Activated CD4-positive, alpha-beta T cell treated with anti-CD3 and anti-CD28 coated beads for 4 hours (primary cell): Measurements from ENCODE around the gene SLN.

Source experiments
- DNase-seq, 2 donors: peaks; one replicate each; pipeline ENCODE4 v3.0.0-alpha.2; 2020

SLN gene

DNA sequence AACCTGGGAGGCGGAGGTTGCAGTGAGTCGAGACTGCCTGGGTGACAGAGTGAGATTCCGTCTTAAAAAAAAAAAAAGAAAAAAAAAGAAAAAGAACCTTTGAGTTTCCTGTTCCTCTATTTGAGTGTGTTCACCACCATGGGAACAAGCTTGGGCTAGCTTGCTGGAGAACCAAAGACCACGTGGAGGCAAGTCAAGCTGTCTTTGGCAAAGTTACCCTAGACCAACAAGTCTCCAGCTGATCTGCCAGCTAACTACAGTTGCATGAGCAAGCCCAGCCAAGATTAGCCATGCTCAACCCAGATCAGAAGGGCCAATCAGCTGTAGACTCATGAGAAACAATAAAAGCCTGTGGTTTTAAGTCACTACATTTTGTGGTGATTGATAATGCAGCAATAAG, 29.7 kb downstream of the SLN start:
- DNase-seq: no peak

DNA sequence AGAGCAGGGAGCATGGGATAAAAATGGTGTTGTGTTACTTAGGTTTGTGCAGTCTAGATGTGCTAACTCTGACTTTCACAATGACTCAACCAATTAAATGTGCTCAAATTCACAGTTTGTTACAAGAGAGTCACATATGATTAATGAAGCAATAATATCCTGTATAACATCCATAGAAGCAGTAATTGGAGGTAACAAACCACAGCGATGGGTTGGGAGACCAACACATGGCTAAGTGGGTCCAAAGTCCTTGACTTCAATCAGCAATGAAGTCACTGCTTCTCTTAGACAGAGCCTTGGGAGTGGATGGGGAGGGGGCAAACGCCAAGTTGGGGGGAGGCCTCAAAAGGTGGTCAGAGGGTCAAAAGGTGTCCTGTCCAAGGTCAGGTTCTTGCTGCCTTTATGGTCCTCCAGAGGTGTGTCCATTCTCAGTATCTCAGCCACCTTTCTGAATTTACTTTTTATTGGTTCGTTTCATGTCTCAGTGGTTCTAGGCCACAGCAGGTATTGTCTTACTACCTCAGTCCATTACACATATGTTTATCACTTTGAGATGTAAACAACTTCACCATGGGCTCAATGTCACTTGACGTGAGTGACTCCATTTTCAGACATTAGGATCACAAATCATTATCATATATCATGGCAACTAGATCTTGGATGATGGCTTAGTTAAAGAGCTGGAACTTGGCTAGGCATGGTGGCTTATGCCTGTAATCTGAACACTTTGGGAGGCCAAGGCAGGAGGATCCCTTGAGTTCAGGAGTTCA, 32.4 kb downstream of the SLN start:
- no peak for DNase-seq

DNA sequence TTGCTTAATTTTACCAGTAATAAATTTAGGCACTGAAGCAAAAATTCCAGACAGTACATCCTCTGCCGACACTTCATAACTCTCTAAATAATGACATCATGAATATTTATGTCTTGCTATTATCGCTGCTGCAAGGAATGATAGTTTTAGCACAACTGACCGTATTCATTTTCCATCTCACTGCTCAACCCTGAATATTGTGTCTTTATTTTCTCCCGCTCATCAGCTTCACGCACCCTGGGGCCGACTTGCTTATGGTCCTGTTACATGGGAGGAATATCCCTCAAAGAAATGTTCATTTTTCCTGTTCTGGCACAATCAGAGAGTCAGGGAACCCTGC, 33.3 kb downstream of the SLN start:
- no peak for DNase-seq

DNA sequence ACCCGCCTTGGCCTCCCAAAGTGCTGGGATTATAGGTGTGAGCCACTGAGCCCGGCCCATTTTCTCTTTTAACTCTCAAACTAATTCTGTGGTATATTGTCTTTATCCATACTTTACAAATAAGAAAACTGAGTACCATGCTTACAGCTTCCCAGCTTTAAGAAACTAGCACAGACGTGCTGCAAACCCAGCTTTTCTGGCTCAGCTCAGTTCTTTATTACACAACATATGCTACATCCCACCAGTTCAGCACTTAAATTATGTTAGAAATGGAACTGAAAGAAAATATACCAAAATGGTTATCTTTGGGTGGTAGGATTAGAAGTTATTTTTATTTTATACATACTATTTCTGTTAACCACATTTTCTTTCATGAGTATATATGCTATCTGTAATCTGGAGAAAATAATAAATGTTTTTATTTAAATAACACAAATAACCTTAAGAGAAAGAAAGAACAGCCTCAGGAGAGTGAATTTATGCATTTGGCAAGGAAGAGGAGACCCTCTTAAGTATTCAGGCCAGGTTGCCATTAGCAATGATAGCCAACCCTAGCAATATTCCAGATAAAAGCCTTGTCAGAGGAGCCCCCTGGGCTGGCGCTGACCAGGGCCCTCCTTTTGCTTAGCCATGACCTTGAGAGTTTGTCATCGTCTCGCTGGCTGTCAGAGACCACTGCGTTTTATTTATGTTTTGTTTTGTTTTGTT, 33.8 kb downstream of the SLN start:
- no peak for DNase-seq

DNA sequence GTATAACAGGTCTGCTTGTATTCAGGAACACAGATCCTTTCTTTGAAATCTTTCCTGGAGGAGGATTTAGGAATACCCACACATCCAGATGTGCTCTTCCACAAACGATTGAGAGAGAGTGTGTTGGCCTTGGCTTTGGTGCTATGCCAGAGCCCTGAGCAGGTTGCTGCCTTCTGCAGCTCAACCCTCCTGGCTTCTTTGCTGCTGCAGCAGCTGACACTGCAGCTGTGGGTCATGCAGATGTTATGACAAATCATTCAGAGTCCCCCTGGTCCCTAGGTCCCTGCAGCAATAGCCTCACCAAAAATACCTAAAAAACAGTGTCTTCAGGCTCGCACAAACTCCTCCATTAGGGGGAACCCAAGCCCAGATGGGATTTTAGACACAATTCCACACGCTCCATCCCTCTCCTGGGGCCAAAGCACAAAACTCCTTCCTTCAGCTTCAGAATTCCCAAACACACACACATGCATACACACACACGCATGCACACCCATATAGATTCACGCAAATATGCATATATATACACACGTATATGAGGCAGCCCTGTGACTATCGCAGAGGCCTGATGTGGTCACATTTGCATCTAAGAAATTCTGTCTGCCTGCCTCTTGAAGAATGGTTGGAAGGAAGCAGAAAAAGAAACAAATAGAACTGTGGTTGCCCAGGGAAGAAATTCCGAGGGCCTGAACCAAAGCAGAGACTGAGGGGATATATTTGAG, 35.4 kb downstream of the SLN start:
- DNase-seq: no peak

DNA sequence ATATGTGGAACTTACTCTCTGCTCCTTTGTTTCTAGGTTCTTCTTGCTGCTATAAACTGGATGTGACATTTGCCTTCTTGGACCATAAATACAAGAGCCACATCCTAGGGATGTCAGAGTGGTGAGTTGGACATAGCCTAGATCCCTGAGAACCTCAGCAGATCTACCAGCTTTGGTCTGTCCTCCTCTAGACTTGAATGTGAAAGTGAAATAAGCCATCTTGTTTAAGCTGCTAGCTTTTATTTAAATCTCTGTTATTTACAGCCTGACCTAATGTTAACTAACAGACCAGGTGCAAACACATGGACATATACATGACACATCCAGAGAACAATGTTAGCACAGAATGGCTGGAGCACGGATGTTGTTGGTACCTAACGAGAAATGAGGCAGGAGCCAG, 36.0 kb downstream of the SLN start:
- DNase-seq: no peak

DNA sequence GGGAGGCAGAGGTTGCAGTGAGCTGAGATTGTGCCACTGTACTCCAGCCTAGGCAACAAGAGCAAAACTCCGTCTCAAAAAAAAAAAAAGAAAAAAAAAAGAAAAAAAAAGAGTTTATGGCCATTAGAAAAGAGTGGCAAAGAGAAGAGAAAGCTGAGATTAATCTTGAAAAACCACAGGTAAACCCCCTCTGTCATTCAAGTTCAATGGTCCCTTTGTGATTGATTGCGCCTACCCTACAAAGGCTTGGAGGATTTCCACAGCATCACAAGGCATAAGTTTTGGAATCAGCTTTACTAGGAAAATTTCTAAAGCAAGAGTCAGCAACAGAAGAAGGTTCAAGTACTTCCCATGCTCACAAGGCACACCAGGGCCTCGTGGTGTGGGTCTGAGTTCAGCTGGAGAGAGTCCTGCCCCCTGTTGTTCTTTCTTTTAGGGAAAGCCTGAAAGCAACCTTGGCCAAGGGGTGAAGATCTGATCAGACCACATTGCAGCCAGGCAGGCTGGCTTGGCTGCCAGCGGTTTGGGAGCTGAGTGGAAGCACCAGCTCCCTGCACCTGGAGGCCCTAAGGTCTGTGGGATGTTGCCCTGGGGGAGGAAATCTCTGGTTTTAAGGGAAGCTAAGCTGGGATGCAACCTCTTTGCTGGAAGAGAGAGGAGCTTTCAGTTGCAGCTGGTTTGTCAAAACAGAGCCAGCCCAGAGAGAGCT, 41.8 kb downstream of the SLN start:
- no peak for DNase-seq

DNA sequence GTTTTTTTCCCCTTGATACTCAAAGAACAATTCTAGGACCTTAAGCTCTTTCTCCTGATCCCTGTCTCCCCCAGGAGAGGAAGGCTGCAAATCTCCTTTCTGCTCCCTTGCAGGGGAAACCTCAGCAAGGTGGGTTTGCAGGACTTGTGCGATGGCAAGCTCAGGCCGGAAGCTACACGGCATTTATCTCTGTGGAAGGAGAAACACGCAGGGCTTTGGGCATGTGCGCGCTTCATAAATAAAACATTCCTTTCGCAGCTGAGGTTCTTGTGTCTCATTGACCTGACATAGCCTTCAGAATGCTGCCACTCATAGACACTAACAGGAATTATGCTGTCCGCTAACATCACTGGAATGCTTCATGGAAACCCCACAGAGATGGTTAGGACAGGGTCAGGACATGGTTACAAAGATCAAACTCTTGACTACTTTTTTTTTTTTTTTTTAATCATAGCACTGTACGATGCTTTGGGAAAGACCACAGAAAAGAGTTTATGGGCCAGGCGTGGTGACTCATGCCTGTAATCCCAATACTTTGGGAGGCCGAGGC, 42.6 kb downstream of the SLN start:
- no peak for DNase-seq

DNA sequence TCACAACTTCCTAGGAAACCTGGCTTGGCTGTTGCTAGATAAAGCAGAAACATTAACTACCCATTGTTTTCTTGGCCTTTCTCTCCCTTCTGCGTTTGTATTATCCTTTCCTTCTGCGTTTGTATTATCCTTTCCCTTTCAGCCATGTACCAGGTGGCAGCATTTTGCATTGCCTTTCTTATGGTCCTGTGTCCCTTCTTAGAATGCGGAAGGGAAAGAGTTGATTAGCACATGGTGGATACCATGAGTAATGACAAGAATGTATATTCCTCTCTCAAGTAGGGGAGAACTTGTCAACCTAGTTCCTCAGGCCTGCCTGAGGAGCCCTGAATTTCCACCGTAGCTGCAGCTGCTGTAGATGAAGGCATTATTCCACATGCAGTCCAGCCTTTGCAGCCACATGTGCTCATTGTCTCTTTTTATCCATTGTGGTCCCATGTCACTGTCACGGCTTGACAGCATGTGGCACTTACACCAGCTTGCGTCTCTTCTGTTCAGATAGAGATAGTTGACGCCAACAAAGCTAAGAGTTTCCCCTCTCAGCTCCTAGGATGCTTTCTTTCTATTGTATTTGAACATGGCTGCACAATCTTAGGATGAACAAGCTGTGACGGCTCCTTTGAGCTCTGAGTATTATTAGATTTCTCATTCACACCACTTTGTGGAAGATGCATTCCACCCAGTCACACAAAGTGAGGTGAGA, 44.8 kb downstream of the SLN start:
- DNase-seq: no peak

DNA sequence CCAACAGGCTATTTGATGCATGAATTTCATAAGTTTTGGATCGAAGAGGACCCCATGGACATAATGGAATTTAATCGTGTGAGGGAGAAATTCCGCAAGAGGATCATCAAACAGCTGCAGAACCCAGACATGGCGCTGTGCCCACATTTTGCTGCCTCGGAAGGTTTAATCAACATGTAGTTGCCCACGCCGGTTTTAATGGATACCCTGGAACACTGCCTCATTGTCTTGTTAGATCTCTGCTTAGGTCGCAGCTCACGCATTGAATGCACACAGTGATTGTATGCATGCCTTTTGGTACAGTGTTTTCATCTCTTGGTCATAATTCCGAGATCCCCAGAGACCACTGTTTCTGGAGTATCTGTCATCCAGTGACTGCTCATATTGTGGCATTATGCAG, 46.8 kb downstream of the SLN start:
- no peak for DNase-seq

DNA sequence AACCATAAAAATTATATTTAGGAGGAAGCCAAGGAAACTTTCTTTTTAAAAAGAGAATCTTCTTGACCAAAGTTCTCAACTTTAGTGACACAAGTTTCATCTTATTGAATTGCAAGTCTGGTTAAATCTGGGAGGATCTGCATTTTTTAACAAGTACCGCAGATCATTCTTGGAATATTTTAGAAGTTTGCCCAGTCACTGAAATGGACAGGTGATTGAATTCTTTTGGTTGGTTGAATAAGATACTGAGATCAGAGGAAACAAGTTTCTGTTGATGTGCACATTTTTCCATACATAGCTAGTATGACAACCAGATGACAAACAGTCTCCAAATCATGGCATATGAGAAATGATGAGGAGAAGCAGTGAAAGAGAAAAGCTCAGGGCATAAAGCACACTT, 50.2 kb downstream of the SLN start:
- no peak for DNase-seq

DNA sequence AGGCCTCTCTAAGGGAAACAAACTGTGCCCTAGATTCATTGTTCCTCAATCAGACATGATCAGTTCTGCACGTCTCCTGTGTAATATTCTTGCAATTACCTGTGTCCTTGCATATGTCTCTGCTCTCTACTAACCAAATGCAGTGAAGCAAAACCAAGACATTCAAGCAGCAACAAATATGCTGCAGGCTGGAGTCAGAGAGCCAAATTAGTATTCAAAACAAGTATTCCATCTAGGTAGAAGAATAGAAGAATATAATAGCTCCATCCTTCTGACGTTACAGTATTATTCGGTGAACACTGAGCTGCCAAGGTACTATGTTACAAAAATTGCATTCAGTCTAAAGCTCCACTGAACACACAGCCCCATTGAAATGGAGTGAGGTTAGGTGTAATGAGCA, 51.8 kb downstream of the SLN start:
- DNase-seq: no peak

DNA sequence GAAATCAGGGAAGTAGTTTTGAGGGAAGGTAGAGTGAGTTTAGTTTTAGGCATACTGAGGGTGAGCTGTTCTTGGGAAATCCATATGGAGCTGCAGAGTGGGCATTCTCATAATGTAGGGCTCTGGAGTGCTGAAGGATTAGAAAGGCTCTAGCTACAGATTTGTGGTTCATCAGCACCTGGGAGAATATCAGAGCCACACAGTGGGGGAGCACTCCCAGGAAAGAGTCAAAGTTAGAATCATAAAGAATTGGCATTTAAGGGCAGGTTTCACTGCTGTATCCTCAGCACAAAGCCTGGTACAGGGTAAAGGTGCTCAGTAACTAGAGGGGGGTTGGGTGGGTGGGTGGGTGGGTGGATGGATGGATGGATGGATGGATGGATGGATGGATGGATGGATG, 52.5 kb downstream of the SLN start:
- DNase-seq: no peak
